ENCODE data around the gene BAZ2B. TPM values are rescaled to one million over a fixed set of nuclear protein-coding genes. Genes with fewer than 3 reads are reported as not detected.

The BAZ2B gene
- total RNA-seq, 1 experiment from 2014 or later, result 43.3 TPM

DNA sequence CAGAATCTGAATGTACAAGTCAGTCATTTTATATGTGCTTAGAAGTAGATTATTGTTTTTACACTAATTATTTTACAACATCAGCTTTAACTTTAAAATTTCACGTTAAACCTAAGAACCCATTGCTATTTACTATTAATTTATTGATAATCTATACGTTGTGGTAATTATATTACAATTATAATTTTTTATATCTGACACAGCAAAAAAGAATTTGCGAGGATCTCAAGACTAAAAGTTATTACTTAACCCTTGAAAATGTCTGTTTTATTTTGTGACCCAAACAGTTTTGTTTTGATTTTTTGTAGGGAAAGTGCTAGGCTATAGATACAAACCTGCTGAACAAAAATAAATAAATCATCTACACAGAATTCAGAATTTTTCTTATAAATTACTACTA, 30.3 kb downstream of the BAZ2B start:
- H3K27me3 Mint-ChIP-seq (ENCODE audit: unreplicated experiment), result no peaks in the 10 kb centered on the region
- intact Hi-C loops (cut with micrococcal nuclease; ENCODE audit: unreplicated experiment), result no loop called here

DNA sequence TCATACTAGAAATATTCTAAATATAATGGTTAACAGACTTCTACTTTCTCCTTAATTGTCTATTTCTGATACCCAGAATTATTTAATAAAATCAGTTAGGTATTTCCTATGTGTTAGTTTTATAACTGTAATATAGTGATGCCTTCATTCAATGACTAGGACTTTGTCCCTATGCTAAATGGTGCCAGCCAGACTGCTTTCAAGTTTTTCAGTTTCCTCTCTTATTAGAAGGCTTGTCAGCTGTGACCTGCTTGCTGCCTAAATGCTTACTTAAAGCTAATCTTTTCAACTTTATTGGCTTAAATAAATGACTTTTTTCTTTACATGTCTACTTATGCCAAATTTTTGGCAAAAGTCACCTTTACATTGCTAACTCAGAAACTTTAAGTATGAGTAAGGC, 30.7 kb downstream of the BAZ2B start:
- no peak for DNase-seq
- Mint-ChIP-seq H3K27ac (ENCODE audit: unreplicated experiment) (no peak overlapping the region), H3K27me3 (ENCODE audit: unreplicated experiment) (no peaks in the 10 kb centered on the region), H3K4me3 (ENCODE audit: low read depth, unreplicated experiment) (no peak overlapping the region), H3K9me3 (ENCODE audit: low read depth, unreplicated experiment) (no peaks in the 10 kb centered on the region), H3K4me1 (ENCODE audit: low read depth, unreplicated experiment) (no peaks in the 10 kb centered on the region), H3K36me3 (ENCODE audit: insufficient read depth, unreplicated experiment) (no peaks in the 10 kb centered on the region)
- BruUV-seq (replicated peaks), result no TSS peak
- TF ChIP-seq, protein P1, sequence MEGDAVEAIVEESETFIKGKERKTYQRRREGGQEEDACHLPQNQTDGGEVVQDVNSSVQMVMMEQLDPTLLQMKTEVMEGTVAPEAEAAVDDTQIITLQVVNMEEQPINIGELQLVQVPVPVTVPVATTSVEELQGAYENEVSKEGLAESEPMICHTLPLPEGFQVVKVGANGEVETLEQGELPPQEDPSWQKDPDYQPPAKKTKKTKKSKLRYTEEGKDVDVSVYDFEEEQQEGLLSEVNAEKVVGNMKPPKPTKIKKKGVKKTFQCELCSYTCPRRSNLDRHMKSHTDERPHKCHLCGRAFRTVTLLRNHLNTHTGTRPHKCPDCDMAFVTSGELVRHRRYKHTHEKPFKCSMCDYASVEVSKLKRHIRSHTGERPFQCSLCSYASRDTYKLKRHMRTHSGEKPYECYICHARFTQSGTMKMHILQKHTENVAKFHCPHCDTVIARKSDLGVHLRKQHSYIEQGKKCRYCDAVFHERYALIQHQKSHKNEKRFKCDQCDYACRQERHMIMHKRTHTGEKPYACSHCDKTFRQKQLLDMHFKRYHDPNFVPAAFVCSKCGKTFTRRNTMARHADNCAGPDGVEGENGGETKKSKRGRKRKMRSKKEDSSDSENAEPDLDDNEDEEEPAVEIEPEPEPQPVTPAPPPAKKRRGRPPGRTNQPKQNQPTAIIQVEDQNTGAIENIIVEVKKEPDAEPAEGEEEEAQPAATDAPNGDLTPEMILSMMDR (IDR thresholded peaks at IDR 0.05; ENCODE audit: unreplicated experiment), result no peak
- intact Hi-C loops (cut with micrococcal nuclease; ENCODE audit: unreplicated experiment), result no loop called here
- CTCF ChIA-PET, result no interaction called here

More for the DNA sequence above, 30.3 kb downstream of the BAZ2B start:
- Mint-ChIP-seq H3K9me3 (ENCODE audit: low read depth, unreplicated experiment) (no peaks in the 10 kb centered on the region), H3K4me1 (ENCODE audit: low read depth, unreplicated experiment) (no peaks in the 10 kb centered on the region), H3K36me3 (ENCODE audit: insufficient read depth, unreplicated experiment) (no peaks in the 10 kb centered on the region), H3K27ac (ENCODE audit: unreplicated experiment) (no peak overlapping the region), H3K4me3 (ENCODE audit: low read depth, unreplicated experiment) (no peak overlapping the region)
- CTCF ChIA-PET, result no interaction called here
- BruUV-seq (replicated peaks), result no TSS peak
- DNase-seq, result no peak
- TF ChIP-seq, protein P1 (IDR thresholded peaks at IDR 0.05; ENCODE audit: unreplicated experiment), result no peak

DNA sequence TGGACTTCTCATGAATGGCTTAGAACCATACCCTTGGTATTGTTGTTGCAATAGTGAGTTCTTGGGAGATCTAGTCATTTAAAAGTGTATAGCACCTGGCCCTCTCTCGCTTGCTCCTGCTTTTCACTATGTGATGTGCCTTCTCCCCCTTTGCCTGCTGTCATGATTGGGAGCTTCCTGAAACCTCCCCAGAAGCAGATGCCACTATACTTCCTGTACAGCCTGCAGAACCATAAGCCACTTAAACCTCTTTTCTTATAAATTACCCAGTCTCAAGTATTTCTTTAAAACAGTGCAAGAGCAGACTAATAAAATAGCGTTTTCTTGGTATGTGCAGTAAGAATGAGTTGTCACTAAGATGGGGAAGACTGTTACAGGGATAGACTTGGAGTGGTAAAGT, 31.6 kb downstream of the BAZ2B start:
- H3K36me3 Mint-ChIP-seq (ENCODE audit: insufficient read depth, unreplicated experiment), result no peaks in the 10 kb centered on the region
- H3K27me3 Mint-ChIP-seq (ENCODE audit: unreplicated experiment), result no peaks in the 10 kb centered on the region
- no peaks in the 10 kb centered on the region for H3K9me3 Mint-ChIP-seq (ENCODE audit: low read depth, unreplicated experiment)
- H3K27ac Mint-ChIP-seq (ENCODE audit: unreplicated experiment), result no peak overlapping the region
- BruUV-seq (replicated peaks), result no TSS peak
- DNase-seq, result no peak
- TF ChIP-seq, protein P1 (IDR thresholded peaks at IDR 0.05; ENCODE audit: unreplicated experiment), result no peak
- intact Hi-C loops (cut with micrococcal nuclease; ENCODE audit: unreplicated experiment), result no loop called here
- CTCF ChIA-PET, result no interaction called here
- H3K4me3 Mint-ChIP-seq (ENCODE audit: low read depth, unreplicated experiment), result no peak overlapping the region
- H3K4me1 Mint-ChIP-seq (ENCODE audit: low read depth, unreplicated experiment), result no peaks in the 10 kb centered on the region

DNA sequence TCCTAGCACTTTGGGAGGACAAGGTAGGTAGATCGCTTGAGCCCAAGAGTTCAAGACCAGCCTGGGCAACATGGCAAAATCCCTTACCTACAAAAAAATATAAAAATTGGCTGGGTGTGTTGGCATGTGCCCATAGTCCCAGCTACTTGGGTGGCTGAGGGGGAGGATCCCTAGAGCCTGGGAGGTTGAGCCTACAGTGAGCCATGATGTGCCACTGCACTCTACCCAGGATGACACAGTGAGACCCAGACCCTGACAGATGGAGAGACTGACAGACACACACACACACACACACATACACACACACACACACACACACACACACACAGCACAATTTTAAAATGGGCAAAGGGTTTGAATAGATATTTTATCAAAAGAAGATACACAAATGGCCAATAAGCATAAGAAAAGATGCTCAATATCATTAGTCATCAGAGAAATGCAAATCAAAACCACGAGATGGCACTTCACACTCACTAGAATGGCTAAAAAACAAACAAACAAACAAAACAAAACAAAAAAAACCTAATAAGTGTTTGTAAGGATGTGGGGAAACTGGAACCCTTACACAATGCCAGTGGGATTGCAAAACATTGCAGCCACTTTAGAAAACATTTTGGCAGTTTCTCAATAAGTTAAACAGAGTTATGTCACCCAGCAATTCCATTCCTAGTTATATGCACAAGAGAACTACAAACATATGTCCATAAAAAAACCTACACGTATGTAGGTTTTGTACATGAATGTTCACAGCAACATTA, 42.3 kb downstream of the BAZ2B start:
- peaks cover 3% of the 10 kb centered on the region for H3K9me3 Mint-ChIP-seq (ENCODE audit: low read depth, unreplicated experiment)
- BruUV-seq (replicated peaks), result no TSS peak
- intact Hi-C loops (cut with micrococcal nuclease; ENCODE audit: unreplicated experiment), result no loop called here
- DNase-seq, result no peak
- TF ChIP-seq, protein P1 (IDR thresholded peaks at IDR 0.05; ENCODE audit: unreplicated experiment), result no peak
- peaks cover 5% of the 10 kb centered on the region for H3K4me1 Mint-ChIP-seq (ENCODE audit: low read depth, unreplicated experiment)
- H3K36me3 Mint-ChIP-seq (ENCODE audit: insufficient read depth, unreplicated experiment), result no peaks in the 10 kb centered on the region
- H3K4me3 Mint-ChIP-seq (ENCODE audit: low read depth, unreplicated experiment), result no peak overlapping the region
- H3K27me3 Mint-ChIP-seq (ENCODE audit: unreplicated experiment), result no peaks in the 10 kb centered on the region
- H3K27ac Mint-ChIP-seq (ENCODE audit: unreplicated experiment), result no peak overlapping the region
- CTCF ChIA-PET, result no interaction called here

Measured in Calu3 (cell line).